Ramos (cell line): Measurements from ENCODE around the gene TMTC1.

ENCODE experiments used
- in situ Hi-C: fragments of 300-500 bp; cut with MboI; formaldehyde crosslinking; loops from one replicate; pipeline ENCODE4 v1.14.3; 2022; ENCODE audit warnings: low sequenced_read_pairs; ENCODE audit not compliant: unreplicated experiment

TMTC1 gene

DNA sequence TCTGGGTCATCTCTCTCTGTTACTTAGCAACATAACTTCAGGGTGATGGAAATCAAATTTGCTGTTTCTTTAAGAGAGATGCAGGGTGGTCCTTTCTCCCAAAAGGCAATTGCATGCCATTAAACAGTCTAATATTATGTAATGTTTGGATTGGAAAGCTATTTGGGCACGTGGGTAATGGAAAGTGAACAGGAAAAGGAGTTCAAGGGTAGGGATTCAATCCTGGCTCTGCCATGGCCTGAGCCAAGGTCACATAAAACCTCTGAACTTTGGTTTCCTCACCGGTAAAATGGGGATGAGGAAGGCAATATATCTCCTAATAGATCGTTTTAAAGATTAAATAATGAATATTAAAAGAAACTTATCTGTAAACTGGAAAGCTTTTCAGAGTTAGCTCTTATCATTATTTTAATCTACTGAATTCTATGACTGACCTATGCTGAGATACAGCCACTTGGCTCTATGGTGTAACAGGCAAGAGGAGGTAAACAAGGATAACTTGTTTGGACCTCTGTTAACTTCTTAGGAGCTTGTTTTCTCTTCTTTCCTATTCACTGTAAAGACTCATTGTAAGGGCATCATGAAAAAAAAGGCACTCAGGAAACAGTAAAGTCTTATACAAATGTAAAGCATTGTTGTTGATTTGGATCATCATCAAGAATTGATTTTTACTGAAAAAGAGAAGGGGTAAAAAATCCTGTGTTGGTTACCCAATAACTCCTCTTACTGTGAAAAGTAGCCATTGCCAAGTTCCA, 230.6 kb downstream of the TMTC1 start:
- in situ Hi-C loops = no loop called here

- in situ Hi-C loops = no loop called here
Observed at GRCh38 chr12:29552324-29552927, 231.3 kb downstream of the TMTC1 start.

GRCh38 chr12:29551812-29552211, 231.9 kb downstream of the TMTC1 start:
- in situ Hi-C loops = no loop called here

DNA sequence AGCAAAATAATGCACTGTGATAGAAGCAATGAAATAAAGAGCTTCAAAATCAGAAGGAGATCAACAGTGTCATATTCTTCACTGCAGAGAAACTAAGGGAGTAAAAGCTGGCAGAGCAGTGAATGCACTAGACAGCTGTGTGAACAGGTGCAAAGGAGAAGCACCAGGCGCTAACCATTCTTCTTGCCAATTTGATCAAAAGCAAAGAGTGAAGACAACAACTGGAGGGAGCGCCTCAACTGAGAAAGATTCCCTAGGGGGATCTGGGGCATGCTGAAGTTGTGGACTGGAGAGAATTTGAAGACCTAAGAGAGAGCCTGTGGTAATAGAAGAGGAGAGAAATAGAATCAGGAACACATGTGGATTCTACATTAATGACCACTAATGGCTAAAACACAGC, 235.9 kb downstream of the TMTC1 start:
- in situ Hi-C loops = loop anchor here (10.0 kb wide), 1 partner anchor 1257 kb away; no protein-coding TSS in a partner anchor

- in situ Hi-C loops = loop anchor here (10.0 kb wide), 1 partner anchor 1258 kb away; no protein-coding TSS in a partner anchor
Observed at GRCh38 chr12:29547151-29547632, 236.6 kb downstream of the TMTC1 start.

DNA sequence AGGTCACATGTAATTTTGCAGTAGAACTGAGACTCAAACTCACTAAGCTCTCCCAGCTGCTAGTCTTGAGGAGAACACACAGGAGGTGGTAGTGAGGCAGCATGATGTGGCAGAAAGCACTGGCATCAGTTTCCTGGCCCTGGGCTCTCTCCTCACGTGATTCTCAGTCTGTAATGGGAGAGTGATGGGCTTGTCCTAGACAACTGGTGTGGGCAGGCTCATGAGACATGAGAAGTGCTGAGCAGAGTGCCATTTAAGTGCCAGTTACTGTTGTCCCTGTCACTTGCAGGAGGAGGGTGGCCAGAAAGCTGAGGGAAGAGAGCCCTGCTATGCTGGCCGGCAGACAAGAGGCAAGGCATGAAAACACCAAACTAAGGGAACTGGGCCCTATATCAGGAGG, 237.7 kb downstream of the TMTC1 start:
- in situ Hi-C loops = loop anchor here (10.0 kb wide), 1 partner anchor 1259 kb away; no protein-coding TSS in a partner anchor

DNA sequence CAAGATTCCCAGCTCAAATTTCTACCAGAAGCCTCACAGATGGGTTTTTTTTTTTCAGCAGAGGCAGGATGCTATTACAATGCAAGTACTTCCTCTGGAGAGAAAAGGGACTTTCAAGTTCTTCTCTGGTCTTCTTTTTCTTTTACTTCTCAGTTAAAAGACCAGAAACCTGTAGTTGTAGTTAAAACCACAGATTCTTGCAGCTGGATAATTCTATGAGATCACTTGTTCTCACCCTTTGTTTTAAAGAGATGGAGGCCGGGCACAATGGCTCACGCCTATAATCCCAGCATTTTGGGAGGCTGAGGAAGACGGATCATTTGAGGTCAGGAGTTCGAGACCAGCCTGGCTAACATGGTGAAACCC, 238.7 kb downstream of the TMTC1 start:
- in situ Hi-C loops = loop anchor here (10.0 kb wide), 1 partner anchor 1260 kb away; no protein-coding TSS in a partner anchor

DNA sequence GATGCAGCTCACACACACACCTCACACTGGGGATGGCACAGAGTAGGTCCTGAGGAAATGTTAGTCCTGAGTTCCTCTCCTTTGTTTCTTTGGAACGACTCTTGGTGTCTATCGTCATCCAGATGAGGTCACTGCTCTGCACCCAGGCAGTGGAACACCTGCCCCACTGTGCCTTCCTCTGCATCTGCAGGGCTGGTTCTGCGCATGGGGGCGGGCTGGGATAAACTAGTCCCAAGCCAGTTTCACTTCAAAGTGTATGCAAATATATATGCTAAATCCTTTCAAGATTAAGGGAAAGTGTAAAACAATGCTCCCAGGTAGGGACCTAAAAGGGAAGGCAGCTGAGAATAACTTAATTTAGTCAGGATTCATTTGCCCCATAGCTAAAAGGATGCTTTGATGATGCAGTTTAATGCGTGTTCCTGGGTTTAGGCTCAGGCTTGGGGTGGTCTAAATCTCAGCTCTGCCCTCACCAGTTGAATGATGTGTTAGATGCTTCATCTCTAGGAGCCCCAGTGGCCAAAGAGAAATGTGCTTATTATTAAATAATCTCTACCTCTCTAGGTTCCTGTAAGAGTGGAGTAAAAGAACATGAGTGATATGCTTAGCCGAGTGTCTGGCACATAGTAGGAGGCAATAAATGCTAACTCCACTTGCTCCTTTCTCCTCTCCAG, 239.2 kb downstream of the TMTC1 start:
- in situ Hi-C loops = loop anchor here (10.0 kb wide), 1 partner anchor 1260 kb away; no protein-coding TSS in a partner anchor

GRCh38 chr12:29543036-29543435, 240.7 kb downstream of the TMTC1 start:
- in situ Hi-C loops = loop anchor here (10.0 kb wide), 1 partner anchor 1262 kb away; no protein-coding TSS in a partner anchor

GRCh38 chr12:29537298-29537697, 246.4 kb downstream of the TMTC1 start:
- in situ Hi-C loops = no loop called here

DNA sequence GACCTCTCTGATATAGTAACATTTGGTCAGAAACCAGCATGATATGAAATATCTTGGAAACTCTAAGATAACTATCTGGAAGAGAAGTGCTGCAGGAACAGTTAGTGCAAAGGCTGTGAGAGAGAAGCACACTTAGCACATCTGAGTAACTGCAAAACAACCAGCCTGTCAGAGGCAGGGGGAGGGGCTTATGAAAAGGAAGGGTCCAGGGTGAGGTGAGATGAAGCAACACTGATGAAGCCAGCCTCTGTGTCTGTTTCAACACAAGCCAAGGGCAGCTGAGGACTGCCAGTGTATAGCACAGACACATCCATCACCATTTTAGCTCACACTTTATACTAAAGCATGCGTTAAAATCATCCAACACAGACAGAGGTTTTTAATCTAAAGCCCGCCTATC, 248.8 kb downstream of the TMTC1 start:
- in situ Hi-C loops = no loop called here

- in situ Hi-C loops = no loop called here
Observed at GRCh38 chr12:29533815-29534489, 249.8 kb downstream of the TMTC1 start.

DNA sequence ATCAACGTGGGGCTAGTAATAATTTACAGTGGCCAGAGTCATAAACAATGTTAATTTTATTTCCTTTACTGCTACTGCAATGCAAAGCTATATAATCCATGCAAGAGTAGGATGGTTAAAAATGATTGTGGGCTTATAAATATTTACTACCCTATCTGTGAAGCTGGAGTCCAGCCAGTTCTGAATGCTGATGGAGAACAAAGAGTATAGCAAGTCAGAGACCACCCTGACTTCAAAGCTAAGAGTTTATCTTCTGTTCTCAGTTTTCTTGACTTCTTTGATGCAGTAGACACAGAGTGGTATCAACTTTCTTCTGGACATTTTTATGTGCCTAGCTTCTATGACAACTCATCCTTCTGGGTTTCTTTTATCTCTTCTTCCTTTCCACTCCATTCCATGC, 252.3 kb downstream of the TMTC1 start:
- in situ Hi-C loops = no loop called here

DNA sequence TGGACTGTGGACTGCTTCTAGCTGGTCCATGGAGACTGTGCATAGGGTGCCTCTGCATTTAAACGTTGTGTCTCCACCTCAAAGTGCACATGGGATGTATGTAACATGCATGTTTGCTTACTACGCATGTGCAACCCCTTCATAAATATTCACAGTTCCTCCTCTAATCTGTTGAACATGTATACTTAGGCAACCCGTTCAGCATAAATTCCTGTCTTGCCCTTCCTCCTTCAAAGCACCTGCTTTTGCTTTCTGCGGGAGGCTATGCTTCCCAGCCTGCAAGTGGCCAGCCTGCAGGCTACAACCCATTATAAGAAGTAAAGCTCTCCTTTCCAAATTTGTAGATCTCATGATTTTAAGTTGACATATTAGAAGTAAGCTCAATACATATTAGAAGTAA, 253.3 kb downstream of the TMTC1 start:
- in situ Hi-C loops = no loop called here

DNA sequence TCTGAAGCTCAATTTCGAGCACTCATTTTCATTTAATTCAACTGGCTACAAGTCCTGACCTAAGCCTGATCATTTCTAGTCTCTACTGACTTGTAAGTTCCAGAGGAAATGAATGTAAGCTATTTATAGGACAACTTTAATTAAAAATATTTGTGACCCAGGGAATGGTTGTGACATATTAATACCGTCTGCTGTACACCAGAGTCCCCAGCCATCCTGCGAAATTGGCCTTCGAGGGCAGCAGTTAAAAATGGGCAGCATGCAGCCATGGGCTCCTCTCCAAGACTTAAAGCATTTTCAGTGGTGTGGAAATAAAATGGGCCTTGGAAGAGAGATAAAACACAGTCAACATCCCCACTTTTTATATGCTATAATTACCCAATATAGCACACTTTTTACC, 255.6 kb downstream of the TMTC1 start:
- in situ Hi-C loops = no loop called here

GRCh38 chr12:29521951-29522350, 261.8 kb downstream of the TMTC1 start:
- in situ Hi-C loops = no loop called here

DNA sequence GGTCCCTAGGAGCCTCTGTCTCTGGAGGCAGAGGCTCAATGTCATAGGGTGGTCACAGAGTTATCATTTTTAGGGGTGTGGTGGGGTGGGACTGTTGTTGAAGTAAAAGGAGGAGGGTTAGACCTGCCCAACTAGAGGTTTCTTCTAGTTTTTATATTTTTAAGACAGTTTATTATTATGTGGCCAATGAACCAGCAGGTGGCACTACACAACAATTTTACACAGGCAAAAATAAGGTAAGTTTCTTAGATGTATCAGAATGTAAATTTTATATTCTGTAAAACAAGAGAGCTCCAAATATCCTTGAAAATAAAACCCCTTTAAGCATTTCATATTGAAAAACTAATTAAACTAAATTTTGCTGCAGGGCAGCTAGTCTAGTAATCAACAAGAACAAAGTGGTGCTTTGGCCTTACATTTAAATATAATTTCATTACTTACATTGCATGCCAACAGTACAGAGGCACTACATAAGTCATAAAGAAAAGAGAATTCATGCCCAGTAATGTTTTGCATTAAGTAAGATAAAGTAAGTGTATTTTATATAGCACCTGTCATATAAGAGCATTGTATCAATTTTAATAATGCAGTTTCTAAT, 264.1 kb downstream of the TMTC1 start:
- in situ Hi-C loops = no loop called here

- in situ Hi-C loops = no loop called here
Observed at GRCh38 chr12:29518407-29518806, 265.3 kb downstream of the TMTC1 start.

- in situ Hi-C loops = no loop called here
Observed at GRCh38 chr12:29517264-29517663, 266.5 kb downstream of the TMTC1 start.

- in situ Hi-C loops = no loop called here
Observed at GRCh38 chr12:29516431-29516875, 267.3 kb downstream of the TMTC1 start.
